Erythroblast (primary cell): Measurements from ENCODE around the gene TRMU.

Experiments used
- GATA1 ChIP-seq: IDR thresholded peaks from 2 replicates; pipeline ENCODE4 v1.6.1; 2011; ENCODE audit warnings: low read depth, mild to moderate bottlenecking, control low read depth, low read length, moderate library complexity
- POLR2A ChIP-seq: IDR thresholded peaks from 2 replicates; pipeline ENCODE4 v1.6.1; 2011; ENCODE audit warnings: mild to moderate bottlenecking, low read length

- TF ChIP-seq POLR2A = no peak
- no peak for TF ChIP-seq GATA1
These were observed 32.2 kb downstream of the TRMU start for GRCh38 chr22:46367707-46368191.
